OCI-LY7 (cell line): ENCODE data around the gene TLDC2. TPM values are rescaled to one million over a fixed set of nuclear protein-coding genes. Genes with fewer than 3 reads are reported as not detected.

Experiments
- BruUV-seq: library from RNA; stranded (reverse); fragments of 400-500 nt; replicated peaks from 2 replicates; lab custom pipeline; 2021; lab: Mats Ljungman, UMichigan
- CTCF ChIA-PET: fragments of 300-600 bp; sonication (Branson Sonifier 250); formaldehyde crosslinking; loops from one replicate; lab custom pipeline; 2022; ENCODE audit warnings: antibody characterized with exemption; ENCODE audit not compliant: unreplicated experiment; lab: Charles Lee
- POLR2A ChIA-PET: fragments of 300-600 bp; sonication (Branson Sonifier 250); formaldehyde crosslinking; loops from one replicate; lab custom pipeline; 2022; ENCODE audit warnings: antibody characterized with exemption; lab: Charles Lee
- DNase-seq: peaks from one replicate; pipeline ENCODE4 v3.0.0-alpha.2; 2015; ENCODE audit warnings: low spot score
- H2AFZ ChIP-seq: fragments of 200-600 bp; sonication (generic), shearing (Covaris generic); 2 replicates; pipeline ENCODE4 v1.6.1; 2014; ENCODE audit warnings: mild to moderate bottlenecking, antibody characterized with exemption, low read length, moderate library complexity
- H3K27ac ChIP-seq: fragments of 200-600 bp; sonication (generic); 2 replicates; pipeline ENCODE4 v1.5.1; 2014; ENCODE audit warnings: mixed run types, low read depth, mild to moderate bottlenecking, moderate library complexity, low read length, inconsistent platforms; ENCODE audit not compliant: poor library complexity, severe bottlenecking
- H3K36me3 ChIP-seq: fragments of 200-600 bp; sonication (generic); 2 replicates; pipeline ENCODE4 v1.6.1; 2014; ENCODE audit warnings: mild to moderate bottlenecking, antibody characterized with exemption, low read length, moderate library complexity, mixed read lengths; ENCODE audit not compliant: insufficient read depth
- H3K4me1 ChIP-seq: fragments of 200-600 bp; sonication (generic); 2 replicates; pipeline ENCODE4 v1.5.1; 2014; ENCODE audit warnings: mild to moderate bottlenecking, low read length; ENCODE audit not compliant: insufficient read depth, poor library complexity, severe bottlenecking
- H3K4me2 ChIP-seq: fragments of 200-600 bp; sonication (generic); 2 replicates; pipeline ENCODE4 v1.6.1; 2014; ENCODE audit warnings: mild to moderate bottlenecking, low read length
- H3K4me3 ChIP-seq: fragments of 200-600 bp; sonication (generic); 2 replicates; pipeline ENCODE4 v1.5.1; 2014; ENCODE audit warnings: mild to moderate bottlenecking, low read depth, low read length; ENCODE audit not compliant: poor library complexity, severe bottlenecking
- H3K79me2 ChIP-seq: fragments of 200-600 bp; sonication (generic); 2 replicates; pipeline ENCODE4 v1.6.1; 2016; ENCODE audit warnings: low read depth, mild to moderate bottlenecking, low read length, moderate library complexity, mixed read lengths; ENCODE audit not compliant: insufficient read depth
- H3K9me2 ChIP-seq: fragments of 200-600 bp; sonication (generic); 2 replicates; pipeline ENCODE4 v1.6.1; 2016; ENCODE audit warnings: mild to moderate bottlenecking, low read length, mixed read lengths; ENCODE audit not compliant: insufficient read depth
- H3K9me3 ChIP-seq: fragments of 200-600 bp; sonication (generic); 2 replicates; pipeline ENCODE4 v1.6.1; 2014; ENCODE audit warnings: mild to moderate bottlenecking, mixed run types, low read length, mixed read lengths
- H4K20me1 ChIP-seq: fragments of 200-600 bp; sonication (generic); 2 replicates; pipeline ENCODE4 v1.6.1; 2014; ENCODE audit warnings: mild to moderate bottlenecking, antibody characterized with exemption, low read length, moderate library complexity, mixed read lengths; ENCODE audit not compliant: insufficient read depth
- CTCF ChIP-seq: fragments of 200-600 bp; sonication (generic); conservative IDR thresholded peaks from 2 replicates; pipeline ENCODE4 v1.5.1; 2014; ENCODE audit warnings: mild to moderate bottlenecking, antibody characterized with exemption, low read length, moderate library complexity, mixed read lengths
- EZH2phosphoT487 ChIP-seq: fragments of 200-600 bp; sonication (generic); IDR thresholded peaks from 2 replicates; pipeline ENCODE4 v1.6.1; 2018; ENCODE audit warnings: low read depth, borderline replicate concordance, mild to moderate bottlenecking, mixed run types, antibody characterized with exemption, low read length, moderate library complexity, mixed read lengths
- intact Hi-C: fragments of 100-400 bp; cut with micrococcal nuclease; formaldehyde crosslinking; loops from one replicate; pipeline ENCODE4 v1.10.0; 2022; ENCODE audit not compliant: unreplicated experiment
- total RNA-seq, 2 experiments: library from RNA; depleted of rRNA in 1 of 2; stranded (reverse); fragments of >200 nt in 1 of 2; shearing (Covaris generic) in 1 of 2; gene quantifications; 2 replicates each; pipeline ENCODE4 v1.2.3, GENCODE V29; 2014 to 2022

TLDC2 gene
- total RNA-seq, 2 experiments from 2014 or later: not detected

GRCh38 chr20:36887752-36888090 is 11.8 kb downstream of the TLDC2 start:
- no peak overlapping the region for H3K4me3 ChIP-seq
- ChIA-PET POLR2A (no interaction called here), CTCF (interaction anchor here (0.6 kb wide), 1 partner anchor 399 kb away, joined by 3 read pairs; no protein-coding TSS in a partner anchor)
- BruUV-seq: no TSS peak
- H3K79me2 ChIP-seq: no peaks in the 10 kb centered on the region
- no peak overlapping the region for H3K4me2 ChIP-seq
- H4K20me1 ChIP-seq: no peaks in the 10 kb centered on the region
- H3K4me1 ChIP-seq: peaks cover 4% of the 10 kb centered on the region
- H2AFZ ChIP-seq: no peak overlapping the region
- no peaks in the 10 kb centered on the region for H3K9me3 ChIP-seq
- DNase-seq: no peak
- no peaks in the 10 kb centered on the region for H3K9me2 ChIP-seq
- no peak overlapping the region for H3K27ac ChIP-seq
- intact Hi-C loops: loop anchor here (1.0 to 5.0 kb wide), 3 partner anchors 75 to 275 kb away; no protein-coding TSS in a partner anchor
- no peak for TF ChIP-seq EZH2phosphoT487
- TF ChIP-seq CTCF: no peak
- H3K36me3 ChIP-seq: peaks cover 7% of the 10 kb centered on the region; the same call in 1 of the 2 replicates

- no peaks in the 10 kb centered on the region for H3K79me2 ChIP-seq
- H4K20me1 ChIP-seq: no peaks in the 10 kb centered on the region
- no peak for TF ChIP-seq CTCF
- TF ChIP-seq EZH2phosphoT487: no peak
- no peaks in the 10 kb centered on the region for H3K9me3 ChIP-seq
- no peak overlapping the region for H3K4me2 ChIP-seq
- CTCF ChIA-PET: no interaction called here
- peaks cover 4% of the 10 kb centered on the region for H3K4me1 ChIP-seq
- no peak overlapping the region for H2AFZ ChIP-seq
- H3K9me2 ChIP-seq: no peaks in the 10 kb centered on the region
- no peak for DNase-seq
- no peak overlapping the region for H3K4me3 ChIP-seq
- no peak overlapping the region for H3K27ac ChIP-seq
- H3K36me3 ChIP-seq: peaks cover 8% of the 10 kb centered on the region; the same call in 1 of the 2 replicates
- intact Hi-C loops: loop anchor here (5.0 kb wide), 1 partner anchor 77 kb away; no protein-coding TSS in a partner anchor
- BruUV-seq: no TSS peak
- POLR2A ChIA-PET: no interaction called here
Measured at GRCh38 chr20:36888880-36889516, 13.1 kb downstream of the TLDC2 start.

GRCh38 chr20:36890586-36890985 is 14.6 kb downstream of the TLDC2 start:
- CTCF ChIA-PET: no interaction called here
- Histone ChIP-seq H3K9me2 (no peaks in the 10 kb centered on the region), H3K36me3 (peaks cover 8% of the 10 kb centered on the region; the same call in 1 of the 2 replicates), H3K27ac (no peak overlapping the region), H3K4me2 (no peak overlapping the region), H3K4me1 (peaks cover 4% of the 10 kb centered on the region), H2AFZ (no peak overlapping the region), H3K4me3 (no peak overlapping the region), H3K79me2 (no peaks in the 10 kb centered on the region), H3K9me3 (no peaks in the 10 kb centered on the region), H4K20me1 (no peaks in the 10 kb centered on the region)
- TF ChIP-seq CTCF (no peak), EZH2phosphoT487 (no peak)
- DNase-seq: no peak
- intact Hi-C loops: loop anchor here (10.0 kb wide), 1 partner anchor 376 kb away; no protein-coding TSS in a partner anchor
- BruUV-seq: TSS peak; percentile 55
- POLR2A ChIA-PET: no interaction called here
